Measurements from ENCODE around the gene KDELR1. TPM values are rescaled to one million over a fixed set of nuclear protein-coding genes. Genes with fewer than 3 reads are reported as not detected.
A peak's percentile ranks its signal among the peaks of the same experiment; 100 is the strongest.

KDELR1 gene
- total RNA-seq, 1 donor from 2014 or later = 213 TPM

GRCh38 chr19:48405010-48405659 is 13.8 kb upstream of the KDELR1 start:
- H3K4me1 Mint-ChIP-seq (ENCODE audit: low read depth, unreplicated experiment) = peaks cover 18% of the 10 kb centered on the region
- peaks cover 3% of the 10 kb centered on the region for H3K27me3 Mint-ChIP-seq (ENCODE audit: unreplicated experiment)
- H3K9me3 Mint-ChIP-seq (ENCODE audit: unreplicated experiment) = peaks cover 6% of the 10 kb centered on the region
- H3K27ac Mint-ChIP-seq (ENCODE audit: unreplicated experiment) = no peak overlapping the region
- peaks cover 6% of the 10 kb centered on the region for H3K36me3 Mint-ChIP-seq (ENCODE audit: unreplicated experiment)
- no peak overlapping the region for H3K4me3 Mint-ChIP-seq (ENCODE audit: unreplicated experiment)
- no peak for DNase-seq
- no peak for TF ChIP-seq CTCF (IDR thresholded peaks at IDR 0.05; ENCODE audit: partially characterized antibody, unreplicated experiment)

DNA sequence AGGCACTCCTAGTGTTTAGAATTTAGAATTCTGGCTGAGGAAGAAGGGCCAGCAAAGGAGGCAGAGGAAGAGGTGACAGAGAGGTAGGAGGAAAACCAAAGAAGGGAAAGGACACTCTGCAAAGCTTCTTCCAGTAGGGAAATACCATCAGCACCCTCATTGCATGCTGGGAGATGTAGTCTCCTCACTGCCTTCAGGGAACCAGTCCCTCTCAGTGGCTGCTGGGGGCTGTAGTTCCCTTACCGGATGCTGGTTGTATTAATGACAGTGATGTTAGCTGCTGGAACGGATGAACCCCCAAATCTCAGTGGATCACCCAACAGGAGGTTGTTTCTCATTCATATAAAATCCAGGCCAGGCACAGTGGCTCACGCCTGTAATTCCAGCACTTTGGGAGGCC is 12.3 kb upstream of the KDELR1 start:
- TF ChIP-seq CTCF (IDR thresholded peaks at IDR 0.05; ENCODE audit: partially characterized antibody, unreplicated experiment) = no peak
- peak; percentile 67 for DNase-seq
- H3K9me3 Mint-ChIP-seq (ENCODE audit: unreplicated experiment) = peaks cover 10% of the 10 kb centered on the region
- H3K4me1 Mint-ChIP-seq (ENCODE audit: low read depth, unreplicated experiment) = peaks cover 17% of the 10 kb centered on the region
- H3K27me3 Mint-ChIP-seq (ENCODE audit: unreplicated experiment) = peaks cover 13% of the 10 kb centered on the region
- no peak overlapping the region for H3K4me3 Mint-ChIP-seq (ENCODE audit: unreplicated experiment)
- H3K36me3 Mint-ChIP-seq (ENCODE audit: unreplicated experiment) = peaks cover 6% of the 10 kb centered on the region
- H3K27ac Mint-ChIP-seq (ENCODE audit: unreplicated experiment) = peak overlapping the region; percentile 45

DNA sequence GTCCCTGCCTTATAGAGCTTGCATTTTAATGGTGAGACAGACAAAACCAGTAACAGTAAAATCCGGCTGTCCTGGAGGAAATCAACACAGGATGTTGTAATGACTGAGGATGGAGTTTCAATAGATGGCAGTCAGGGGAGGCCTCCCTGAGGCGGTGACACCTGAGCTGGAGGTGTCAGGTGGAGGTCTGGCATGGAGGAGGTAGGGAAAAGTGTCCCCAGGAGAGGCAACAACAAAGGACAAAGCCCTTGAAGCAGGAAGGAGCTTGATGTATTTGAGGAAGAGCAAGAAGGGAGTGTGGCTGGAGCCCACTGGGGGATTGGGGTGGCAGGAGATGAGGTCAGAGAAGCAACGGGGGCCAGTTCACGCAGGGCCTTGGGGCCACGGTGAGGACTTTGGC is 9.9 kb upstream of the KDELR1 start:
- DNase-seq = no peak

DNA sequence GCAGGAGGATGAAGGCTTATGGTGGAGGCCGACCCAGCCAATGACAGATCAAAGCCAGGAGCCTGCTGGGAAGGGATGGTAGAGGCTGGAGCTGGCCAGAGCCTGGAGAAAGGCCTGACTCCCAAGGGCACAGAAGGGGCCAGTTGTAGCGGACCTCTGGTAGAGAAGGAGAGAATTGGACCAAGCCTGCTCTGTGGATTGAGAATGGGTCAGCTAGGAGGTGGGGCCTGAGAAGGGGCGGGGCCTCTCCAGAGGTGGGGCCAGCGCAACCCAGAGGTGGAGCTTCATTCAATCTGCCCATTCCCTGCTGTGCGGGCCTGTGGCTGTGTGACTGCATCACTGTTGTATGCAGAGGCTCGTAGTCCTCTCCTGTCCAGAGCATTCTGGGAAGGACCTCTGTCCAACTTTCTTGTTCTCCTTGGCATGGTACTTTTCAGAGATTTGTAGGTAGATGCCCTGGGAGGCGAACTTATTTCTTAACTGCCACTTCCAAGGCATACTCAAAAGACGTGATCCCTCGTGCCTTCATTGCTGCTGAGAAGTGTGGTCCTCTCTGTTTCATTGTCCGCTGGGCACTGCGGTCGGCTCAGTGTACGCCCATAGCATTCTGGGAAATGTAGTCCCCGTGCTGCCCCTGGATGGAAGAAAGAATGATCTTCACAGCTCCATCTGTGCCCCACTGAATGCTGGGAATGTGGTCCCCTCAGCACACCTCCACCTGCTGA is 8.8 kb upstream of the KDELR1 start:
- Mint-ChIP-seq H3K36me3 (ENCODE audit: unreplicated experiment) (no peaks in the 10 kb centered on the region), H3K27me3 (ENCODE audit: unreplicated experiment) (peaks cover 21% of the 10 kb centered on the region), H3K4me1 (ENCODE audit: low read depth, unreplicated experiment) (peaks cover 22% of the 10 kb centered on the region), H3K4me3 (ENCODE audit: unreplicated experiment) (peak overlapping the region; percentile 81), H3K27ac (ENCODE audit: unreplicated experiment) (peak overlapping the region; percentile 92), H3K9me3 (ENCODE audit: unreplicated experiment) (peaks cover 17% of the 10 kb centered on the region)
- DNase-seq = peak; percentile 67
- no peak for TF ChIP-seq CTCF (IDR thresholded peaks at IDR 0.05; ENCODE audit: partially characterized antibody, unreplicated experiment)

More for the DNA sequence above, 9.9 kb upstream of the KDELR1 start:
- peaks cover 24% of the 10 kb centered on the region for H3K4me1 Mint-ChIP-seq (ENCODE audit: low read depth, unreplicated experiment)
- TF ChIP-seq CTCF (IDR thresholded peaks at IDR 0.05; ENCODE audit: partially characterized antibody, unreplicated experiment) = no peak
- peaks cover 21% of the 10 kb centered on the region for H3K27me3 Mint-ChIP-seq (ENCODE audit: unreplicated experiment)
- peak overlapping the region; percentile 1 for H3K27ac Mint-ChIP-seq (ENCODE audit: unreplicated experiment)
- peaks cover 6% of the 10 kb centered on the region for H3K36me3 Mint-ChIP-seq (ENCODE audit: unreplicated experiment)
- peaks cover 17% of the 10 kb centered on the region for H3K9me3 Mint-ChIP-seq (ENCODE audit: unreplicated experiment)
- no peak overlapping the region for H3K4me3 Mint-ChIP-seq (ENCODE audit: unreplicated experiment)

Data from glutamatergic neuron (in vitro differentiated cells).